Fibroblast of lung (primary cell): ENCODE measurements around the gene TECPR2. TPM values are rescaled to one million over a fixed set of nuclear protein-coding genes. Genes with fewer than 3 reads are reported as not detected.

Experiments
- DNase-seq, 2 donors: peaks; one replicate each; pipeline versions ENCODE4 v3.0.0 to v3.0.0-alpha.2; 2010; ENCODE audit warnings: low read depth in 2 of 2
- H2AFZ ChIP-seq: 2 replicates; pipeline ENCODE4 v1.5.1; 2012; ENCODE audit warnings: low read length, control low read depth, inconsistent platforms
- H3K27ac ChIP-seq: 2 replicates; pipeline ENCODE4 v1.5.1; 2011; ENCODE audit warnings: low read length, control low read depth; ENCODE audit not compliant: insufficient read depth
- H3K27me3 ChIP-seq: 2 replicates; pipeline ENCODE4 v1.5.1; 2011; ENCODE audit warnings: mild to moderate bottlenecking, low read length; ENCODE audit not compliant: control insufficient read depth, insufficient read depth
- H3K36me3 ChIP-seq: 2 replicates; pipeline ENCODE4 v1.5.1; 2011; ENCODE audit warnings: low read length; ENCODE audit not compliant: control insufficient read depth, insufficient read depth
- H3K4me1 ChIP-seq: 2 replicates; pipeline ENCODE4 v1.5.1; 2011; ENCODE audit warnings: low read length; ENCODE audit not compliant: control insufficient read depth, insufficient read depth; ENCODE audit errors: extremely low read depth
- H3K4me2 ChIP-seq: 2 replicates; pipeline ENCODE4 v1.5.1; 2011; ENCODE audit warnings: low read length, control low read depth; ENCODE audit not compliant: insufficient read depth; ENCODE audit errors: extremely low read depth
- H3K4me3 ChIP-seq, 4 experiments: fragments of 200-600 bp in 1 of 4; sonication (generic) in 1 of 4; replicated peaks in 1 of 4; 2 replicates each; pipeline ENCODE4 v1.5.1; 2011 to 2016; ENCODE audit warnings: low read length in 4 of 4, low read depth in 3 of 4, mild to moderate bottlenecking in 3 of 4, control low read depth in 2 of 4, inconsistent platforms in 1 of 4, mixed read lengths in 1 of 4; ENCODE audit not compliant: insufficient read depth in 1 of 4; ENCODE audit errors: control extremely low read depth in 1 of 4
- H3K79me2 ChIP-seq: 2 replicates; pipeline ENCODE4 v1.5.1; 2012; ENCODE audit warnings: mild to moderate bottlenecking, low read length, inconsistent platforms; ENCODE audit not compliant: control insufficient read depth, insufficient read depth
- H3K9ac ChIP-seq: 2 replicates; pipeline ENCODE4 v1.5.1; 2011; ENCODE audit warnings: mild to moderate bottlenecking, low read length, control low read depth; ENCODE audit not compliant: insufficient read depth
- H3K9me3 ChIP-seq: 2 replicates; pipeline ENCODE4 v1.5.1; 2012; ENCODE audit warnings: low read depth, low read length; ENCODE audit not compliant: control insufficient read depth, insufficient read depth
- H4K20me1 ChIP-seq: 2 replicates; pipeline ENCODE4 v1.5.1; 2011; ENCODE audit warnings: low read length; ENCODE audit not compliant: control insufficient read depth, insufficient read depth; ENCODE audit errors: extremely low read depth
- CTCF ChIP-seq, 2 donors: IDR thresholded peaks in 1 of 2; conservative IDR thresholded peaks in 1 of 2; 1 replicate in 1 of 2; 2 replicates in 1 of 2; pipeline ENCODE4 v1.5.1; 2011 to 2012; ENCODE audit warnings: low read length in 2 of 2, control low read depth in 1 of 2, inconsistent platforms in 1 of 2, low read depth in 1 of 2, mild to moderate bottlenecking in 1 of 2
- EZH2 ChIP-seq: IDR thresholded peaks from 2 replicates; pipeline ENCODE4 v1.5.1; 2012; ENCODE audit warnings: low read length, control low read depth, mild to moderate bottlenecking; ENCODE audit errors: missing control alignments
- polyA plus RNA-seq, 2 donors: library from polyadenylated mRNA; depleted of rRNA in 1 of 2; stranded (reverse) in 1 of 2; unstranded in 1 of 2; fragments of >200 nt; gene quantifications; 2 replicates each; pipeline ENCODE4 v1.2.1, GENCODE V29; 2011 to 2012; ENCODE audit warnings: missing spikeins in 1 of 2
- total RNA-seq: library from RNA; depleted of rRNA; stranded (reverse); fragments of >200 nt; gene quantifications from 2 replicates; pipeline ENCODE4 v1.2.1, GENCODE V29; 2014

Gene TECPR2
- total and polyA plus RNA-seq, 2 donors (not counting 1 experiment from before 2014, with no cell fraction given): 9.2 to 17.8 TPM

DNA sequence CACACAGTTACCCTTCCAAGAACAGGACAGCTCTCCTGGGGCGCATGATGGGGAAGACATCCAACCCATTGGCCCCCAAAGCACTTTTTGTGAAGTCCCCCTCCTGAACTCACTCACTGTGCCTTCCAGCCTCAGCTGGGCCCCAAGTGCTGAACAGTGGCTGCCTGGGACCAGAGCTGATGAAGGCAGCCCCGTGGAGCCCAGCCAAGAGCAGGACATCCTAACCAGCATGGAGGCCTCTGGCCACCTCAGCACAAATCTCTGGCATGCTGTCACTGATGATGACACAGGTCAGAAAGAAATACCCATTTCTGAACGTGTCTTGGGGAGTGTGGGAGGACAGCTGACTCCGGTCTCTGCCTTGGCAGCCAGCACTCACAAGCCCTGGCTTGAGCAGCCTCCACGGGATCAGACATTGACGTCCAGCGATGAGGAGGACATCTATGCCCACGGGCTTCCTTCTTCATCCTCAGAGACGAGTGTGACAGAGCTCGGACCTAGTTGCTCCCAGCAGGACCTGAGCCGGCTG, 72.0 kb downstream of the TECPR2 start:
- no peaks in the 10 kb centered on the region for H3K9me3 ChIP-seq
- H3K4me3 ChIP-seq: no peak overlapping the region
- H3K4me2 ChIP-seq: no peak overlapping the region
- H3K27me3 ChIP-seq: no peaks in the 10 kb centered on the region
- peaks cover 2% of the 10 kb centered on the region for H3K4me1 ChIP-seq
- no peak for TF ChIP-seq CTCF (conservative IDR thresholded peaks at IDR 0.05 in 1 of 2, IDR thresholded peaks at IDR 0.05 in 1 of 2; ENCODE audit: low read depth in 1 of 2, low read length in 2 of 2)
- TF ChIP-seq EZH2: no peak
- no peak overlapping the region for H3K27ac ChIP-seq
- no peak for DNase-seq
- H4K20me1 ChIP-seq: no peaks in the 10 kb centered on the region
- H3K9ac ChIP-seq: no peak overlapping the region
- H2AFZ ChIP-seq: no peak overlapping the region
- H3K36me3 ChIP-seq: peaks cover 6% of the 10 kb centered on the region
- no peaks in the 10 kb centered on the region for H3K79me2 ChIP-seq

DNA sequence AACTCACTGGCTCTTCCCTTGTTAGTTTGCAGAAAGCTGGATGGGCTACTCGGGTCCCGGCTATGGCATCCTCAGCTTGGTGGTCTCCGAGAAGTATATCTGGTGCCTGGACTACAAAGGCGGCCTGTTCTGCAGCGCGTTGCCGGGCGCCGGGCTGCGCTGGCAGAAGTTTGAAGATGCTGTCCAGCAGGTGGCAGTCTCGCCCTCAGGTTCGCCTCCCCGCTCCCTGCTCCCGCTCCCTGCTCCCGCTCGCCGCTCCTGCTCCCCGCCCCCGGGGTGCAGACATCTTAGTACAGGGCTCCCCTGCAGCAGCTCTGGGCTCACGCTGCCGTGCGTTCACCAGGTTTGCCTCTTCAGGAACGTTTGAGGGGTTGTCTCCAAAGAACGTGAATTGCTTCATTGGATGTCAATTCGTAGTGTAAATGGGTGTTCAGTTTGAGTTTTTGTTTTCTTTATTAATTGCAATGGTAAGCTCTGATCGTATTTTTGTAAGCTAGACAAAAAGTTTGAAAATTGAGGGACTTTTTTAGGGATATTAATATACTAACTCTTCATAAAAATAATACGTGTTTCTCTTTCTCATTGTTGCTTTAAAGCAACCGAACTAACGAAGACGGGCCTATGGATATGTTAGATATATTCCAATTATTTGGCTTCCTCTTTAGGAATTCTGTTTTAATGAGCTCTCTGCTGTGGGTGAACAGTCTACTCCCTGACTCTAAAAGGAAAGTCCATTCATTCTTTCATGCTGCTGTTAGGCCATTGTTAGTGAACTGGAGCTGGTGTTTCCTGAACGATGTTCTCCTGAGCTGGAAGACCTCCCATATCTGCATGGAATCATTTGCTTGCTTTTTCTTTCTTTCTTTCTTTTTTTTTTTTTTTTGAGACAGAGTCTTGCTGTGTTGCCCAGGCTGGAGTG, 75.5 kb downstream of the TECPR2 start:
- H2AFZ ChIP-seq: peak overlapping the region; percentile 41
- peak; percentile 78 to 79 for DNase-seq
- peak overlapping the region; percentile 61 for H3K4me2 ChIP-seq
- H3K27ac ChIP-seq: no peak overlapping the region
- peak overlapping the region in 2 of 4 experiments; percentile 42 to 45 for H3K4me3 ChIP-seq
- TF ChIP-seq CTCF (conservative IDR thresholded peaks at IDR 0.05 in 1 of 2, IDR thresholded peaks at IDR 0.05 in 1 of 2; ENCODE audit: low read depth in 1 of 2, low read length in 2 of 2): peak; percentile 56 to 71
- TF ChIP-seq EZH2: no peak
- H3K4me1 ChIP-seq: peaks cover 2% of the 10 kb centered on the region
- H3K27me3 ChIP-seq: no peaks in the 10 kb centered on the region
- H3K9me3 ChIP-seq: no peaks in the 10 kb centered on the region
- H3K79me2 ChIP-seq: no peaks in the 10 kb centered on the region
- H3K36me3 ChIP-seq: peaks cover 8% of the 10 kb centered on the region
- no peaks in the 10 kb centered on the region for H4K20me1 ChIP-seq
- H3K9ac ChIP-seq: no peak overlapping the region

DNA sequence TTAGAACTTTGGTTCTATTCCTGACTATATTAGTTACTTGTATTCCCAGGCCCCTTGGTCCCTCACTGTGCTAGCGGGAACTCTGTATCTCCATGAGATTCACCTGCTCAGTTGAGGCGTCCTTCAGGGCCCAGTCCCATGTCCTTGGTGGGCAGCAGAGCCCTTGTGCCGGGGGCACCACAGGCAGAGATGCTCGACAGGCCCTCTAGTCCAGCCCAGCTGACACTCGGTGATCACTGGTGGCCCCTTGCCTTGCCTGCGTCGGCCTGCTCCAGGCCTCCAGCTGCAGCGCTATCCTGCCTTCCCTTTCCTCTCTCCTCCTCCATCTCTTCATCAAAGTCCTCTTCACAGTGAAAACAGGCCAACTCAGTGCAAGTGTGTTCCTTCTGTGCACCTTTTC, 76.8 kb downstream of the TECPR2 start:
- no peak for DNase-seq
- no peaks in the 10 kb centered on the region for H3K27me3 ChIP-seq
- H3K9me3 ChIP-seq: no peaks in the 10 kb centered on the region
- H2AFZ ChIP-seq: no peak overlapping the region
- no peak overlapping the region for H3K4me2 ChIP-seq
- no peak for TF ChIP-seq CTCF (conservative IDR thresholded peaks at IDR 0.05 in 1 of 2, IDR thresholded peaks at IDR 0.05 in 1 of 2; ENCODE audit: low read depth in 1 of 2, low read length in 2 of 2)
- no peak for TF ChIP-seq EZH2
- no peaks in the 10 kb centered on the region for H4K20me1 ChIP-seq
- no peaks in the 10 kb centered on the region for H3K79me2 ChIP-seq
- no peak overlapping the region for H3K9ac ChIP-seq
- H3K4me1 ChIP-seq: peaks cover 2% of the 10 kb centered on the region
- H3K4me3 ChIP-seq: no peak overlapping the region
- peaks cover 11% of the 10 kb centered on the region for H3K36me3 ChIP-seq
- no peak overlapping the region for H3K27ac ChIP-seq
